IMR-90 (cell line): Measurements from ENCODE around the gene ILK. TPM values are rescaled to one million over a fixed set of nuclear protein-coding genes. Genes with fewer than 3 reads are reported as not detected.
A peak's percentile ranks its signal among the peaks of the same experiment; 100 is the strongest.

Experiments used
- ATAC-seq: fragments of 200-7000 bp; cut with Tn5 transposase; 2 replicates; pipeline ENCODE4 v1.9.1; 2020; ENCODE audit warnings: low read depth, mild to moderate bottlenecking, moderate library complexity
- BruUV-seq: library from RNA; stranded (reverse); fragments of 400-500 nt; replicated peaks from 2 replicates; lab custom pipeline; 2021; lab: Mats Ljungman, UMichigan
- CTCF ChIA-PET: fragments of 300-600 bp; formaldehyde crosslinking; extraction: SDS; loops from one replicate; lab custom pipeline; 2021; ENCODE audit warnings: antibody characterized with exemption; lab: Yijun Ruan, JAX
- POLR2A ChIA-PET: fragments of 300-600 bp; sonication (Branson Sonifier 250); formaldehyde crosslinking; loops from one replicate; lab custom pipeline; 2022; ENCODE audit warnings: antibody characterized with exemption; ENCODE audit not compliant: unreplicated experiment; lab: Charles Lee
- DNase-seq: peaks from one replicate; pipeline ENCODE4 v3.0.0; 2013
- H2AFZ ChIP-seq: replicated peaks from 2 replicates; pipeline ENCODE3; 2013; ENCODE audit warnings: low read length, mild to moderate bottlenecking; ENCODE audit not compliant: poor library complexity
- H2AK5ac ChIP-seq: 2 replicates; pipeline ENCODE4 v1.6.1; 2013; ENCODE audit warnings: low read depth, low read length, inconsistent platforms
- H2AK9ac ChIP-seq: replicated peaks from 2 replicates; pipeline ENCODE3; 2013; ENCODE audit warnings: mild to moderate bottlenecking, low read depth, low read length, moderate library complexity; ENCODE audit not compliant: poor library complexity
- H2BK120ac ChIP-seq: 2 replicates; pipeline ENCODE4 v1.6.1; 2013; ENCODE audit warnings: low read depth, low read length, inconsistent platforms
- H2BK15ac ChIP-seq: 3 replicates; pipeline ENCODE4 v1.6.1; 2013; ENCODE audit warnings: low read depth, low read length, inconsistent platforms
- H2BK20ac ChIP-seq: 2 replicates; pipeline ENCODE4 v1.6.1; 2013; ENCODE audit warnings: low read depth, mild to moderate bottlenecking, inconsistent platforms, low read length, moderate library complexity
- H2BK5ac ChIP-seq: 2 replicates; pipeline ENCODE4 v1.6.1; 2013; ENCODE audit warnings: mild to moderate bottlenecking, low read depth, low read length, inconsistent platforms; ENCODE audit not compliant: poor library complexity, severe bottlenecking
- H3K14ac ChIP-seq: replicated peaks from 2 replicates; pipeline ENCODE4 v1.6.1; 2013; ENCODE audit warnings: low read depth, low read length, inconsistent platforms
- H3K18ac ChIP-seq: 2 replicates; pipeline ENCODE4 v1.6.1; 2013; ENCODE audit warnings: low read depth, low read length, control low read depth
- H3K23ac ChIP-seq: 2 replicates; pipeline ENCODE4 v1.6.1; 2013; ENCODE audit warnings: low read depth, low read length, inconsistent platforms
- H3K27ac ChIP-seq: 2 replicates; pipeline ENCODE4 v1.5.1; 2013; ENCODE audit warnings: mild to moderate bottlenecking, control low read depth, low read length; ENCODE audit not compliant: insufficient read depth
- H3K27me3 ChIP-seq: 2 replicates; pipeline ENCODE4 v1.6.1; 2013; ENCODE audit warnings: low read length; ENCODE audit not compliant: control insufficient read depth, insufficient read depth
- H3K36me3 ChIP-seq: 2 replicates; pipeline ENCODE4 v1.6.1; 2013; ENCODE audit warnings: low read length, mixed read lengths; ENCODE audit not compliant: control insufficient read depth, insufficient read depth
- H3K4ac ChIP-seq: 2 replicates; pipeline ENCODE4 v1.6.1; 2013; ENCODE audit warnings: low read depth, low read length, inconsistent platforms
- H3K4me1 ChIP-seq: 2 replicates; pipeline ENCODE4 v1.6.1; 2013; ENCODE audit warnings: low read length, mixed read lengths; ENCODE audit not compliant: control insufficient read depth, insufficient read depth
- H3K4me2 ChIP-seq: 2 replicates; pipeline ENCODE4 v1.6.1; 2013; ENCODE audit warnings: low read depth, mild to moderate bottlenecking, control low read depth, low read length, moderate library complexity
- H3K4me3 ChIP-seq: 2 replicates; pipeline ENCODE4 v1.5.1; 2013; ENCODE audit warnings: low read depth, mild to moderate bottlenecking, control low read depth, low read length, moderate library complexity; ENCODE audit not compliant: insufficient read depth
- H3K56ac ChIP-seq: 2 replicates; pipeline ENCODE4 v1.6.1; 2013; ENCODE audit warnings: low read length, inconsistent platforms; ENCODE audit not compliant: insufficient read depth; ENCODE audit errors: extremely low read depth
- H3K79me1 ChIP-seq, 2 experiments: 2 replicates each; pipeline ENCODE4 v1.6.1; 2013; ENCODE audit warnings: low read length in 2 of 2, inconsistent platforms in 1 of 2, low read depth in 1 of 2
- H3K9ac ChIP-seq: 2 replicates; pipeline ENCODE4 v1.6.1; 2013; ENCODE audit warnings: low read depth, low read length, control low read depth
- H3K9me1 ChIP-seq: 2 replicates; pipeline ENCODE4 v1.6.1; 2013; ENCODE audit warnings: low read length, inconsistent platforms; ENCODE audit not compliant: insufficient read depth
- H3K9me3 ChIP-seq: 2 replicates; pipeline ENCODE4 v1.6.1; 2013; ENCODE audit warnings: low read length; ENCODE audit not compliant: control insufficient read depth, insufficient read depth
- H4K20me1 ChIP-seq: 2 replicates; pipeline ENCODE4 v1.6.1; 2013; ENCODE audit warnings: low read length, inconsistent platforms; ENCODE audit not compliant: insufficient read depth
- H4K5ac ChIP-seq: 2 replicates; pipeline ENCODE4 v1.6.1; 2013; ENCODE audit warnings: mild to moderate bottlenecking, low read depth, low read length, control low read depth
- H4K8ac ChIP-seq, 2 experiments: 2 replicates each; pipeline ENCODE4 v1.6.1; 2013; ENCODE audit warnings: low read depth in 2 of 2, low read length in 2 of 2, control low read depth in 1 of 2, inconsistent platforms in 1 of 2
- H4K91ac ChIP-seq: 2 replicates; pipeline ENCODE4 v1.6.1; 2013; ENCODE audit warnings: low read depth, low read length, inconsistent platforms; ENCODE audit not compliant: insufficient read depth
- MAZ ChIP-seq: IDR thresholded peaks from 2 replicates; pipeline ENCODE4 v1.6.1; 2012; ENCODE audit warnings: low read depth, mild to moderate bottlenecking, low read length, improper control_type of control experiment, moderate library complexity, borderline replicate concordance
- MXI1 ChIP-seq: IDR thresholded peaks from 2 replicates; pipeline ENCODE4 v1.6.1; 2012; ENCODE audit warnings: low read depth, mild to moderate bottlenecking, low read length, moderate library complexity, borderline replicate concordance
- RAD21 ChIP-seq: IDR thresholded peaks from 2 replicates; pipeline ENCODE4 v1.6.1; 2012; ENCODE audit warnings: low read length, improper control_type of control experiment
- SMC3 ChIP-seq: fragments of 150-350 bp; IDR thresholded peaks from 2 replicates; pipeline ENCODE4 v1.6.1; 2016; ENCODE audit warnings: low read depth, mild to moderate bottlenecking, antibody characterized with exemption, low read length, moderate library complexity
- WGBS, 2 experiments: methylation state at CpG; one replicate each; pipeline versions ENCODE4 v1.1.5 to v1.1.7; 2013; ENCODE audit warnings: missing lambda C conversion rate in 2 of 2; ENCODE audit not compliant: insufficient read length in 1 of 2; ENCODE audit errors: extremely low coverage in 2 of 2; 5-methylcytosine and 5-hydroxymethylcytosine counted together
- dilution Hi-C: fragments of 300-500 bp; cut with HindIII; formaldehyde crosslinking; loops from one replicate; pipeline ENCODE4 v1.14.3; 2018; ENCODE audit warnings: low sequenced_read_pairs; ENCODE audit not compliant: unreplicated experiment
- in situ Hi-C: fragments of 300-500 bp; cut with MboI; formaldehyde crosslinking; loops from 3 replicates; pipeline ENCODE4 v1.14.3; 2019; ENCODE audit warnings: low sequenced_read_pairs, inconsistent platforms, mixed read lengths
- intact Hi-C: fragments of 100-400 bp; cut with micrococcal nuclease; formaldehyde crosslinking; loops from 2 replicates; pipeline ENCODE4 v1.10.0; 2022
- polyA plus RNA-seq, 3 experiments: library from polyadenylated mRNA; depleted of rRNA; stranded (reverse); fragments of >200 nt; gene quantifications; 2 replicates each; pipeline ENCODE4 v1.2.3, GENCODE V29; 2012; ENCODE audit warnings: low replicate concordance in 1 of 3
- total RNA-seq: library from RNA; depleted of rRNA; stranded (reverse); fragments of >200 nt; gene quantifications from 2 replicates; pipeline ENCODE4 v1.2.3, GENCODE V29; 2012

Gene ILK
- total and polyA plus RNA-seq, 2 of the 4 experiments (the other 2 are of a cell fraction), result 339 to 389 TPM

DNA sequence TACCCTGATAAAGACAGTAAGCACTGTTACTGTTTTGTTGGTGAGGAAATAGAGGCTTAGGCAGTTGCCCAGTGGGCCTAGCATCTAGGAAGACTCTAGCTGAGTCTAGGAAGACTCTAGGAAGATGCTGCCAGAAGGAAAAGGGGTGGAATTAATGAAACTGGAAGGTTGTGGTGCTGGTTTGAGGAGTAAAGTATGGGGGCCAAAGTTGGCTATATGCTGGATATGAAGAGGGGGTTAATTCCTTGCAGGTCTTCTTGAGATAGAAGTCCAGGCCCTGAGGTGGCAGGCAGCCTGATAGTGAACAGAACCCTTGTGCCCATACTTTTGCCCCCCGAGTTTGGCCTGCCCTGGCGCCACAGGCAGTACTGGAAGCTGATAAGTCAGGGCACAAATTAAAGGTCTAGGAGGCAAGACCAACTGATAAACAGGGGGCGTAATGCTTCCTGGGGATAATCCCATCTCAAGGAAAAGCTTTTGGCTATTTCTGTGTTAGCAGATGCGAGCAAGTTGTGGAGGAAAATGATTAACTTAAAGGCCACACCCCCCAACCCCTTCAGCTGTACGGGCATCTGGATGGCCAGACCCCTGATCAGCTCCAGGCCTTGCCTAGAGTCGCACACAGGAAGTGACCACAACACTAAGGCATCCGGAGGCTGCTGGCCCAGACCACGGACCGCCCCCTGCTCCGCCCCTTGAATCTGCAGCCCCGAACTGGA is 3.1 kb downstream of the ILK start:
- H3K23ac ChIP-seq, result peak overlapping the region; percentile 97
- intact Hi-C loops (no loop called here), dilution Hi-C loops (no loop called here), in situ Hi-C loops (no loop called here)
- peak overlapping the region; percentile 85 for H2BK20ac ChIP-seq
- no peaks in the 10 kb centered on the region for H3K9me3 ChIP-seq
- DNase-seq (peak; percentile 95), ATAC-seq (peak; percentile 66)
- peak overlapping the region; percentile 90 for H3K9ac ChIP-seq
- H3K18ac ChIP-seq, result peak overlapping the region; percentile 82
- peaks cover 34% of the 10 kb centered on the region for H3K4me1 ChIP-seq
- H3K27me3 ChIP-seq, result no peaks in the 10 kb centered on the region
- peak overlapping the region; percentile 81; the same call in 2 of the 3 replicates for H2BK15ac ChIP-seq
- H3K9me1 ChIP-seq, result peaks cover 33% of the 10 kb centered on the region
- H4K91ac ChIP-seq, result peak overlapping the region; percentile 91
- H2BK5ac ChIP-seq, result peak overlapping the region; percentile 96
- peaks cover 8% of the 10 kb centered on the region; the same call in 1 of the 2 replicates for H4K20me1 ChIP-seq
- H2BK120ac ChIP-seq, result peak overlapping the region; percentile 87
- CTCF ChIA-PET, result interaction anchor here (0.7 kb wide), 1 partner anchor 76 kb away, joined by 4 read pairs; no protein-coding TSS in a partner anchor
- peaks cover 31 to 76% of the 10 kb centered on the region in 2 experiments for H3K79me1 ChIP-seq
- peak overlapping the region; percentile 93 for H3K14ac ChIP-seq
- peak overlapping the region; percentile 95 for H2AK9ac ChIP-seq
- H3K36me3 ChIP-seq, result peaks cover 42% of the 10 kb centered on the region
- peak overlapping the region; percentile 24 for H2AFZ ChIP-seq
- H3K56ac ChIP-seq, result peak overlapping the region; percentile 91
- peak overlapping the region; percentile 97 for H2AK5ac ChIP-seq
- POLR2A ChIA-PET, result interaction anchor here (0.8 to 1.3 kb wide), 4 partner anchors 10 to 89 kb away, joined by 4 to 5 read pairs (median 4); partner anchors contain the start of gene MRPL17
- H4K8ac ChIP-seq, result peak overlapping the region; percentile 93 to 94
- peak overlapping the region; percentile 99 for H3K27ac ChIP-seq
- TF ChIP-seq MXI1, result peak; percentile 57; the same call in 1 of the 2 replicates
- TF ChIP-seq MAZ, result 0 out of 2 replicates have a peak, but pooled peaks have one; percentile 27
- peak; percentile 1; the same call in 1 of the 2 replicates for TF ChIP-seq RAD21
- no peak for TF ChIP-seq SMC3
- peak overlapping the region; percentile 68 for H3K4me2 ChIP-seq
- BruUV-seq, result no TSS peak
- H3K4me3 ChIP-seq, result 0 out of 2 replicates have a peak overlapping the region, but pooled peaks have one; percentile 0
- WGBS, 2 experiments, result 30% methylated on average over 2 of the region's 11 CpGs; no CpG with 5 or more reads in 1 of the 2 experiments
- H4K5ac ChIP-seq, result peak overlapping the region; percentile 89
- peak overlapping the region; percentile 99 for H3K4ac ChIP-seq
